Gastroesophageal sphincter (tissue), 3 donors: ENCODE measurements around the gene CD6.

Source experiments
- CTCF ChIP-seq, 4 experiments: fragments of 200-600 bp in 2 of 4; fragments of 450-650 bp in 2 of 4; sonication (generic) in 1 of 4; IDR thresholded peaks; one replicate each; pipeline ENCODE4 v1.5.1; 2017 to 2019; ENCODE audit warnings: antibody characterized with exemption in 4 of 4, mild to moderate bottlenecking in 2 of 4, moderate library complexity in 2 of 4
- EP300 ChIP-seq: sonication (generic); formaldehyde crosslinking; IDR thresholded peaks from one replicate; pipeline ENCODE4 v1.6.1; 2017; ENCODE audit warnings: antibody characterized with exemption, mild to moderate bottlenecking
- POLR2A ChIP-seq, 2 donors: fragments of 450-650 bp; IDR thresholded peaks; one replicate each; pipeline ENCODE4 v1.6.1; 2017; ENCODE audit warnings: antibody characterized with exemption in 2 of 2, mild to moderate bottlenecking in 2 of 2, moderate library complexity in 1 of 2

GRCh38 chr11:60948250-60948649 lies 23.2 kb upstream of the CD6 start:
- TF ChIP-seq CTCF (IDR thresholded peaks at IDR 0.05), result no peak
- no peak for TF ChIP-seq POLR2A (IDR thresholded peaks at IDR 0.05)
- no peak for TF ChIP-seq EP300
